HFF-Myc (cell line): Measurements from ENCODE around the gene RIN3.

Experiments used
- DNase-seq: peaks from one replicate; pipeline ENCODE4 v3.0.0-alpha.2; 2011; ENCODE audit warnings: low read depth; ENCODE audit errors: extremely low read depth
- H3K4me3 ChIP-seq: replicated peaks from 2 replicates; pipeline ENCODE4 v1.5.1; 2011; ENCODE audit warnings: low read depth, mild to moderate bottlenecking, control low read depth, low read length
- TF ChIP-seq, protein P1 (sequence below): IDR thresholded peaks from 2 replicates; pipeline ENCODE4 v1.5.1; 2012; ENCODE audit warnings: mild to moderate bottlenecking, low read depth, low read length, control low read depth; ENCODE audit errors: missing control alignments

The RIN3 gene

DNA sequence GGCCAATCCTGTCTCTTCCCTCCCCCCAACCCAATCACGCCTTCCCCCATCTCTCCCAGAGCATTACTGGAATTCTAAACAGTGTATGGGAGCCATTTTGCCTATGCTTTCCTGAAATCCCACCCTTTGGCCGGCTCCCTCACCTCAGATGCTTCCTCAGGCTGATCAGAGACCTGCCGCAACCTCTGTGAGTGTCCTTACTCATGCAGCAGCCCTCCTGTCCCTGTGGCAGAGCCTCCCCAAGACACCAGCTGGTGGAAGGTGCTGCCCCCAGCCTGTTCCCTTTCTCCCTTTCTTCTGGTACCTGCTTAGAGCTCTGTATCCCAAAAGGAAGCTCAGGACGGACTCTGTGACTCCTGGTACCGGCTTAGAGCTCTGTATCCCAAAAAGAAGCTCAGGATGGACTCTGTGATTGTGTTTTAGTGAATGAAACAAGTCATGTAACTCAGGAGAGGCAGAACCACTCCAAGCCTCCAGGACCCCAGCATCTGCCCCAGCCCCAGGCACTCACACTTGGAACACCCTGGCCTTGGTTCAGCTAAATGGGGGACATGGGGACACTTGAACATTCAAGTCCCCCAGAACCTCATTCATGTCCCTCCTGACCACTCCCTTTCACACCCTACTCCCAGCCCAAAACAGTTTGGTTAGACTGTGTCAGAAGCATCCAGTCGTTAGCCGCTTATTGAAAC is 29.3 kb upstream of the RIN3 start:
- H3K4me3 ChIP-seq = no peak overlapping the region
- no peak for DNase-seq
- TF ChIP-seq, protein P1, sequence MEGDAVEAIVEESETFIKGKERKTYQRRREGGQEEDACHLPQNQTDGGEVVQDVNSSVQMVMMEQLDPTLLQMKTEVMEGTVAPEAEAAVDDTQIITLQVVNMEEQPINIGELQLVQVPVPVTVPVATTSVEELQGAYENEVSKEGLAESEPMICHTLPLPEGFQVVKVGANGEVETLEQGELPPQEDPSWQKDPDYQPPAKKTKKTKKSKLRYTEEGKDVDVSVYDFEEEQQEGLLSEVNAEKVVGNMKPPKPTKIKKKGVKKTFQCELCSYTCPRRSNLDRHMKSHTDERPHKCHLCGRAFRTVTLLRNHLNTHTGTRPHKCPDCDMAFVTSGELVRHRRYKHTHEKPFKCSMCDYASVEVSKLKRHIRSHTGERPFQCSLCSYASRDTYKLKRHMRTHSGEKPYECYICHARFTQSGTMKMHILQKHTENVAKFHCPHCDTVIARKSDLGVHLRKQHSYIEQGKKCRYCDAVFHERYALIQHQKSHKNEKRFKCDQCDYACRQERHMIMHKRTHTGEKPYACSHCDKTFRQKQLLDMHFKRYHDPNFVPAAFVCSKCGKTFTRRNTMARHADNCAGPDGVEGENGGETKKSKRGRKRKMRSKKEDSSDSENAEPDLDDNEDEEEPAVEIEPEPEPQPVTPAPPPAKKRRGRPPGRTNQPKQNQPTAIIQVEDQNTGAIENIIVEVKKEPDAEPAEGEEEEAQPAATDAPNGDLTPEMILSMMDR = no peak

DNA sequence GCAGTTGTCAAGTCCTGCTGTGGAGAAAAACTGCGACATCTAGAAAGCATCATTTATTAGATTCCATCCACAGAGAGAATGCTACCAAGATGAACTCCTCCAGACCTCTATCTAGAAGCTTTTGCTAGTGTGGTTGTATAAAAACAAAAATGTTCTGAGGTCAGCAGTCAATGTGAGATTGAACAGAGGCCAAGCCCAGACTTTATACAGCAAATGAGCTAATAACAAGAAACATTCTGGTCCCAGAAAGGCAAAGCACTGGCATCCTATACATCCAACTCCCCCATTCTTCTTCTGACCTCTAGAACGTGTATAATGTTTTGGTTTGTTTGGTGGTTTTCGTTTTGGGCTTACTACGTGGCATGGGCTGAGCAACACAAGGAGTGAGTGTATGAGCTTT is 26.7 kb upstream of the RIN3 start:
- no peak for DNase-seq
- TF ChIP-seq, protein P1 = no peak
- H3K4me3 ChIP-seq = no peak overlapping the region

DNA sequence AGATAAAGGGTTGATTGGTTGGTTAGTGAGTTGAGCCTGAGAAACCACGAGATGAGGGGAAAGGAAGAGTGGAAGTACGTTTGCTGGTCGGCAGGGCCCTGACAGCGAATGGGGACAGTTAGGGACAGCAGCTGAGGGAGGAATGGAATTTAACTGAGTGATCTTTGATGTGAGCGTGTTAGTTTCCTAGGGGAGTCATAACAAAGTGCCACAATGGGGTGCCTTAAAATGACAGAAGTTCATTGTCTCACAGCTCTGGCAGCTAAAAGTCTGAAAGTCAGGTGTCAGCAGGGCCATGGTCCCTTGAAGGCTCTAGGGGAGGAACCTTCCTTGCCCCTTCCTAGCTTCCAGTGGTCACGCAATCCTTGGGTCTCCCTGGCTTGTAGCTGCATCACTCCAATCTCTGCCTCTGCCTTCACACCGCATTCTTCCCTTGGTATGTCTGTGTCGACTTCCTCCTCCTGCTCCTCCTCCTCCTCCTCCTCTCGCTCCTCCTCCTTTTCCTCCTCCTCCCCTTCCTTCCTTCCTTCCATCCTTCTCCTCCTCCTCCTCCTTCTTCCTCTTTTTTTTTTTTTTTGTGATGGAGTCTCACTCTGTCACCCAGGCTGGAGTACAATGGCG is 26.0 kb upstream of the RIN3 start:
- no peak for DNase-seq
- TF ChIP-seq, protein P1 = no peak
- H3K4me3 ChIP-seq = no peak overlapping the region

DNA sequence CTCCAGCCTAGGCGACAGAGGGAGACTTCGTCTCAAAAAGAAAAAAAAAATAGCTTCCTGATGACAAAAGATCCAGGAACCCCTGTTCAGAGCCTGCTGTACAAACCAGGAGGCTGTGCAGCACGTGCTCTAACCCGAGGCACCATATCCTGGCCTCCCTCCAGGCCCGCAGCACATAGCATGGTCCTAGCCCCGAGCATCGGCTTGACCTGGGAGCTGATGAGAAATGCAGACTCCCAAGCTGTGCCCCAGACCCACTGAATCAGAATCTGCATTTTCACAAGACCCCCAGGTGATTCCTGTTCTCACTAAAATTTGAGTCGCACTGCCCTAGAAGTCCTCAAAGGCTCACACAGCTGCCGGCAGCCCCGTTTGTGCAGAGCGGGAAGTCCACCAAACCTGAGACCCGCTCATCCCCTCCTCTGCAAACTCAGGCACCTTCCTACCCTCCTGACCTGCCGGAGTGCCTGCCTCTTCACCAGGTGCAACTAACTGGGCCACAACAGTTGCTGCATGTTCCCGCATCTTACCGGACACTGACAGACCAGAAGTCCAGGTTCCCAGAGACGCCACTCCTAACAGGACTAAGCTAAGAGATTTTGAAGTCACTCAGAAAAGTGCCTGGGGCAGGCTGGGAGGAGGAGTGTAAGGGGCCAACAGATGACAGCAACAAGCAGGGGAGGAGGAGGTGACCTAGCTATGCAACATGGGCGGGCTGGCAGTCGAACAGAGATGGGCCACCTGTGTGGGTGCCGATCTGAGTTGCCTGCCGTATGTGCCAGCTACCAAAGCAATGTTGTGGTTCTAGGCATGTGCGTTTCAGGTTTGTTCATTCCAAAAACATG is 24.0 kb upstream of the RIN3 start:
- TF ChIP-seq, protein P1 = no peak
- DNase-seq = no peak

DNA sequence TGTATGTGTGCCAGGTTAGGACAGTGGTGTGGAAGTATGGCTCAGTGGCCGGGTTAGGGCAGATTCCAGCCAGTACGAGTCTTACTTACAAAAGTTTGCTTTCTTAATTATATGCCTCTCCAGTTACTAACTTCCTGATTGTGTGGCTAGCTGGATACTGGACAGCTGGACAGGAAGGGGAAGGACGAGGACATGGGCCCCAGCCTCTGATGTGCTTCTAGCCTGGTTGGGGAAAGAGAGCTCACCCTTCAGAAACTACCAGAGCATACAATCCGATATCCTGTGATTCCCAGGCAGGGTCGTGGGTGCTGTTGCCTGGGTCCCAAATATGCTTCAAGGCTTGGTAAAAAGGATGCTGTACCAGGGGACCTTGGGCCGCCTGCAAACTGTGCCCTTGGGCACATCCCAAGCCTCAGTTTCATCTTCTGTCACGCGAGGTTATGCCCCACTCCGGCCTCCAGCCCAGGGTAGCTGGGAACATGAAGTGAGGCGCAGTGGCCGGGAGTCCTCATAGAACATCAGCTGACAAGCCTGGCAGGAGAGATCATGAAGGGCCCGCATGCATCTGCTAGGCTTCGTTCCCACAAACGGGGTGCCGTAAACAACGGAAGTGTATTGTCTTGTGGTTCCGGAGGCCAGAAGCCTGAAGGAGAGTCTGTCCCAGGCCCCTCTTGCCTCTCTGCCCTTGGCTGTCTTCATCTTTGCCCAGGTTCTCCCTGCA is 23.2 kb upstream of the RIN3 start:
- DNase-seq = no peak
- H3K4me3 ChIP-seq = no peak overlapping the region
- TF ChIP-seq, protein P1 = no peak

More for the DNA sequence above, 24.0 kb upstream of the RIN3 start:
- H3K4me3 ChIP-seq = no peak overlapping the region

DNA sequence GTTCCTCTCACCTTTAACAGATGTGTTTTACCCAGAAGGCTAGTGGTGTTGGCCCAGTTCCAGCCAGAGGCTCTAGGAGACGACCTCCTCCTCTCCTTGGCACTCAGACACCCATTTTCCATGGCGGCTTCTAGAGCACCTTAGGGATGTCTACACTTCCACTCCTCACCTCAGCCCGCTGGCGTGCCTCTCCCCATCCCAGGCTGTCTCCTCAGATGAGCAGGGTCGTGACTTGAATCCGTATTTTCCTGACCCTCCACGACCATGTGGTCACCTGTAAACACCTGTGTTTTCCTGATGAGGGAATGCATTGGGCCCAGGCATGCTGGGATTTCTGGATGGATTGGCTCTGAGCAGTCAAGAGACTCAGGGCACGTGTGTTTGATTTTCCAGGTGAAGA is 21.8 kb upstream of the RIN3 start:
- H3K4me3 ChIP-seq = no peak overlapping the region
- TF ChIP-seq, protein P1 = no peak
- DNase-seq = no peak
